GM12874 (cell line): ENCODE measurements around the gene SEZ6L.

Experiments
- TF ChIP-seq, protein P1 (sequence below): IDR thresholded peaks from 2 replicates; pipeline ENCODE4 v1.5.1; 2011; ENCODE audit warnings: low read depth, mild to moderate bottlenecking, control low read depth, low read length, moderate library complexity; ENCODE audit not compliant: insufficient read depth

The SEZ6L gene

DNA sequence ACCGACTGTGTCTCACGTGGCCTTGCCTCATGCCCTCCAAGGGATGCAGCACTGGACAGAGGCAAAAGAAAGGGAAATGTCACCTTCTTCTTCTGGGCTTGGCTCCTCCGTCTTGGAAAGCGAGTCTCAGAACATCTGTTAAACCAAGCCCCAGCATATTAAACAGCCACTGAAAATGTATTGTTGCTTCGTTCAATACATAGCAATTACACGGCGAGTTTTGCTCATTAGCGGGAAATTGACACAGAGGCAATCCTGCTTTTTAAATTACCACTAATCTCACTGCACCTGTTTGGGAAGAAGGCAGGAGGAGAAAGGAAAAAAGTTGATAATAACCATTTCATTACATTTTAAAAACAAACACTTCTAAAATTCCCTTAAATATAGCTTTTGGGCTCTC is 72.1 kb downstream of the SEZ6L start:
- TF ChIP-seq, protein P1, sequence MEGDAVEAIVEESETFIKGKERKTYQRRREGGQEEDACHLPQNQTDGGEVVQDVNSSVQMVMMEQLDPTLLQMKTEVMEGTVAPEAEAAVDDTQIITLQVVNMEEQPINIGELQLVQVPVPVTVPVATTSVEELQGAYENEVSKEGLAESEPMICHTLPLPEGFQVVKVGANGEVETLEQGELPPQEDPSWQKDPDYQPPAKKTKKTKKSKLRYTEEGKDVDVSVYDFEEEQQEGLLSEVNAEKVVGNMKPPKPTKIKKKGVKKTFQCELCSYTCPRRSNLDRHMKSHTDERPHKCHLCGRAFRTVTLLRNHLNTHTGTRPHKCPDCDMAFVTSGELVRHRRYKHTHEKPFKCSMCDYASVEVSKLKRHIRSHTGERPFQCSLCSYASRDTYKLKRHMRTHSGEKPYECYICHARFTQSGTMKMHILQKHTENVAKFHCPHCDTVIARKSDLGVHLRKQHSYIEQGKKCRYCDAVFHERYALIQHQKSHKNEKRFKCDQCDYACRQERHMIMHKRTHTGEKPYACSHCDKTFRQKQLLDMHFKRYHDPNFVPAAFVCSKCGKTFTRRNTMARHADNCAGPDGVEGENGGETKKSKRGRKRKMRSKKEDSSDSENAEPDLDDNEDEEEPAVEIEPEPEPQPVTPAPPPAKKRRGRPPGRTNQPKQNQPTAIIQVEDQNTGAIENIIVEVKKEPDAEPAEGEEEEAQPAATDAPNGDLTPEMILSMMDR, result no peak

DNA sequence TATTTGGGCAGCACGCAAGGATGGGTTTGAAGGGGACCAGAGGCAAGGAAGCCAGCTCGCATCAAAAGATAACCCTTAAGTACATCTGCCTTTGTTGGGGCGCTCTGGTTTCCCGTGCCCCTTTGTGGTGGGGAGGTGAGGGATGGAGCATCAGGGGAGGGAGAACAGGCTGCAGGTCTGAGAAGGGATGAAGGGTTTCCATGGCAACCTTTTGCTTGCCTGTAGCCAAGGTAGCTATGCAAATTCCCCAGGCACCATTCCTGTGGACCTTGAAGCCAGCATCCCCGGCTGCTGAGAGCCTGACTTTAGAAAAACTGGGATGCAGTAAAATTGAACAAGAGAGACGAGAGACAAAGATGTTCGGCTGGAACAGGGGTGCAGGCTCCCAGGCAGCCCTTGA is 75.7 kb downstream of the SEZ6L start:
- TF ChIP-seq, protein P1, result no peak

DNA sequence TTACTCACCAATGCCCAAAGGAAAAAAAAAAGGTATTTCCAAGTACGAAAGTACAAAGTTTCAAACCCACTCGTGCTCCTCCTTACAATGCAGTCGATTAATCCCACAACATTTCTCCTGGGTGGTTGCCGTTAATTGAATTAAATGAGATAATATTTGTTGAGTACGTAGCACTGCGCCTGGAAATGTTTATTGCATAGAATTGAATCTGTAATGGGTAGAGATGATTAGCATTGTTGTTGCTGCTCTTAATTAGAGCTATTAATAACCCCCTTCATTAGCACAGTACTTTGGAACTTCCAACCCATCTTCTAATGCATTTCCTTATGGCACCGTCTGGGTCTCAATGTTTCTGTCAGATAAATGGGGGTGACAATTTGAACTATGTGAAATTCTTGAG is 77.3 kb downstream of the SEZ6L start:
- TF ChIP-seq, protein P1, result no peak

DNA sequence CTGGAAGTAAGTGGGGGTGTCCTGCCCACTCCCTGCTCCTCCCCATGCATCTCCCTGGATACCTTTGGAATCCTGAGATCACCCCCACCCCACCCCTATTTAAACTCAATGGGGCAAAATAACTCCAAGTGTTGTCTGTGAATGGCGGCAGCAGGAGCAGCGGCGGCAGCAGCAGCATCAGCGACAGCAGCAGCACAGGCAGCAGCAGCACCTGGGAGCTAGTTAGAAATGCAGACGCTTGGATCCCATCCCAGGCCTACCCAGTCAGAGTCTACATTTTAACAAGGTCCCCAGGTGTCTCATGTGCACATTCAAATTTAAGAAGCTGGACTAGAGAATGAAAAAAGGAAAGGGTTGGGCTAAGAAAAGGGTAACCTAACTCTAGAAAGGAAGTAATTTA is 82.6 kb downstream of the SEZ6L start:
- TF ChIP-seq, protein P1, result no peak

DNA sequence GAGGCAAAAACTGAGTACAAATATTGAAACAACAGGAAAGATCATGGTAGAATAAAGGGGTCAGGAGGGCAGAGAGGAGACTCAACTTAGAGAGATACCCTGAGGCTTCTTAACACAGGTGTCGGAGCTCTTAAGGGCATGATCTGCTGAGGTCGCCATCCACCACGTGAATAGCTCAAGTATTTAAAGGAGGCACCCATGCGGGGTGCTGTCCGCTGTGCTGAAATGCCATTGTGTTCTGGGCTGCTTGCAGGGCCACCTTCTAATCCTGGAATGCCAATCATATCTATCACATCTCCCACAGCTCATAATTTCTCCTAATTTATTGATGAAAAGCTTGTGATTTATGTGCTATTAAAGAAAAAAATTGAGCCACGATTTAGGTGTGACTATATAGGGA is 90.2 kb downstream of the SEZ6L start:
- TF ChIP-seq, protein P1, result no peak

DNA sequence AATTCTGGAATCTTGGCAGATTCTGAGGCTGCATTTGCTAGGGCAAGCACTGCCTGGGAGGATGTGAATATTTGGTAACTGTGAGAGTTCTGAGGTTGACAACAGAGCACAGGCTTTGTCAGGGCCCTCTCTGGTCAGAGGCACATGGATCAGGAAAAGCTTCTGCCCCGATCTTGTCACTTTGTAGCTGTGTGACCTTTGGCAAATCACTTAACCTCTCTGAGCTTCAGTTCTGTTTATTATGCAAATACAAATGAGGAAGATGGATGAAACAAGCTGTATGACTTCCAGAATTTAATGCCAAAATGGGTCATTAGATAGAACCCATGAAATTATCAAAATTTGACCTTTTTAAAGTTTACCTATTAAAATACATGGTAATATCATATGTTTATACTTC is 94.9 kb downstream of the SEZ6L start:
- TF ChIP-seq, protein P1, result no peak

DNA sequence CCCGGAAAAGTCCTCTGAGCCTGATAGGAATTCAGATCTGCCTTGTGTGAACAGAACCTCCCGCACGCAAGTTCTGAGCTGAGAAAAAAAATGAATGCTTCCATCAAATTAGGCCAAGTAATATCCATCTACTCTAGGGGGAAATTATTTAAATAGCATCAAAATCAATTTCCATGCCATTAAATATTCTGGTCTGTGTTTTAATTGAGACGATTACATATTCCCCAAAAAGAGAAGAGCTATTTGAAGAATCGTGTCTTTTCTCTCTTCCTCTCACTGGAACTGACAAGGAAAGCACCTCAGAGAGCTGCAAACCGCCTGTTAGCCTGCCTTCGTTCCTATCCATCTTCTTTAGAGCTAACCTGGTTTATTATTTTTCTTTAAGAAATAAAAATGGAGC is 96.0 kb downstream of the SEZ6L start:
- TF ChIP-seq, protein P1, result no peak

DNA sequence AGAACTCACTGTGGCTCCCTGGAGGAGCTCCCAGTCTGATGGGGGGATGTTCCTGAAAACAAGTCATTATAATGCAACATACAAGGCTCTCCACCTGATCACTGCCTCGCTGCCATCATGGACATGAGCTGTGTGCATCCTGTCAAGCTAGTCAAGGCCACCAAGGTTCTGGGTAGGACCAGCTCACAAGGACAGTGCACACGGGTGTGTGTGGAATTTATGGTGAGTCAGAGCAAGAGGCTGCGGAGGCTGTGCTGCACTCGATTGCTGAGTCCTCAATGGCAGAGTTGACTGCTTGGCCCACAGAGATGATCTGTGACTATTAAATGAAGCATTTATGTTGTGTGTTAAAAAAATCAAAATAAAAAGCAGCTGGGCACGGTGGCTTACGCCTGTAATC is 96.6 kb downstream of the SEZ6L start:
- TF ChIP-seq, protein P1, result no peak
